Upper lobe of left lung (tissue), 4 donors: ENCODE results near the gene EGLN1.

Experiments used
- CTCF ChIP-seq, 6 experiments: fragments of 450-650 bp in 4 of 6; fragments of 200-600 bp in 2 of 6; sonication (generic) in 2 of 6; IDR thresholded peaks; one replicate each; pipeline ENCODE4 v1.5.1; 2016 to 2019; ENCODE audit warnings: antibody characterized with exemption in 6 of 6
- POLR2AphosphoS5 ChIP-seq, 2 donors: sonication (generic); formaldehyde crosslinking; IDR thresholded peaks; one replicate each; pipeline ENCODE4 v1.5.1; 2017; ENCODE audit warnings: antibody characterized with exemption in 2 of 2

GRCh38 chr1:231386466-231386865, 35.6 kb downstream of the EGLN1 start:
- TF ChIP-seq CTCF (IDR thresholded peaks at IDR 0.05) (no peak), POLR2AphosphoS5 (IDR thresholded peaks at IDR 0.05) (no peak)
